NCI-H748 treated with DMSO at 0.1 percent for 48 hours (cell line): Measurements from ENCODE around the gene INTS6L.
A peak's percentile ranks its signal among the peaks of the same experiment; 100 is the strongest.
"Not testable (repeated sequence)": the region's sequence is repeated elsewhere in the genome, so short reads cannot be mapped to it uniquely, and the experiment has no call there.

Experiments
- DNase-seq: peaks from one replicate; lab custom pipeline; 2025; lab: John Stamatoyannopoulos, UW

INTS6L gene

GRCh38 chrX:135528254-135528653 lies 7.8 kb downstream of the INTS6L start:
- no peak for DNase-seq

- DNase-seq, result no peak
Measured at GRCh38 chrX:135528756-135529155, 8.3 kb downstream of the INTS6L start.

GRCh38 chrX:135530097-135530496 lies 9.6 kb downstream of the INTS6L start:
- DNase-seq, result no peak

- DNase-seq, result no peak
Measured at GRCh38 chrX:135531813-135532212, 11.4 kb downstream of the INTS6L start.

- no peak for DNase-seq
Measured at GRCh38 chrX:135535077-135535940, 14.8 kb downstream of the INTS6L start.

- no peak for DNase-seq
Measured at GRCh38 chrX:135536877-135537276, 16.4 kb downstream of the INTS6L start.

GRCh38 chrX:135541351-135541750 lies 20.9 kb downstream of the INTS6L start:
- no peak for DNase-seq

- DNase-seq, result no peak
Measured at GRCh38 chrX:135543172-135543571, 22.7 kb downstream of the INTS6L start.

- no peak for DNase-seq
Measured at GRCh38 chrX:135543924-135544323, 23.5 kb downstream of the INTS6L start.

GRCh38 chrX:135544338-135544948 lies 24.0 kb downstream of the INTS6L start:
- DNase-seq, result no peak

- no peak for DNase-seq
Measured at GRCh38 chrX:135547767-135548166, 27.3 kb downstream of the INTS6L start.

- no peak for DNase-seq
Measured at GRCh38 chrX:135549519-135549918, 29.1 kb downstream of the INTS6L start.

GRCh38 chrX:135556055-135556454 lies 35.6 kb downstream of the INTS6L start:
- DNase-seq, result no peak

GRCh38 chrX:135557344-135557743 lies 36.9 kb downstream of the INTS6L start:
- DNase-seq, result no peak

GRCh38 chrX:135572436-135572835 lies 52.0 kb downstream of the INTS6L start:
- no peak for DNase-seq

GRCh38 chrX:135581496-135581895 lies 61.0 kb downstream of the INTS6L start:
- no peak for DNase-seq

- no peak for DNase-seq
Measured at GRCh38 chrX:135585153-135585552, 64.7 kb downstream of the INTS6L start.

GRCh38 chrX:135591871-135592270 lies 71.4 kb downstream of the INTS6L start:
- DNase-seq, result no peak

GRCh38 chrX:135594049-135594448 lies 73.6 kb downstream of the INTS6L start:
- not testable (repeated sequence) for DNase-seq

GRCh38 chrX:135594453-135594852 lies 74.0 kb downstream of the INTS6L start:
- not testable (repeated sequence) for DNase-seq

- DNase-seq, result no peak
Measured at GRCh38 chrX:135595543-135595942, 75.1 kb downstream of the INTS6L start.

- DNase-seq, result peak; percentile 31
Measured at GRCh38 chrX:135596495-135596894, 76.0 kb downstream of the INTS6L start.

GRCh38 chrX:135605906-135606305 lies 85.4 kb downstream of the INTS6L start:
- DNase-seq, result no peak
